Hepatocyte (in vitro differentiated cells): ENCODE measurements around the gene BLVRB.

Experiments used
- CTCF ChIP-seq: fragments of 200-600 bp; sonication (generic); IDR thresholded peaks from 2 replicates; pipeline ENCODE4 v1.5.1; 2016; ENCODE audit warnings: antibody characterized with exemption, mild to moderate bottlenecking; ENCODE audit not compliant: poor library complexity
- EZH2 ChIP-seq: fragments of 200-600 bp; sonication (generic); IDR thresholded peaks from 2 replicates; pipeline ENCODE4 v1.6.1; 2016; ENCODE audit warnings: antibody characterized with exemption, mild to moderate bottlenecking, borderline replicate concordance
- EZH2phosphoT487 ChIP-seq: fragments of 200-600 bp; sonication (generic); IDR thresholded peaks from one replicate; pipeline ENCODE4 v1.6.1; 2018; ENCODE audit warnings: antibody characterized with exemption, mild to moderate bottlenecking, low read depth, moderate library complexity; ENCODE audit not compliant: unreplicated experiment, severe bottlenecking

GRCh38 chr19:40418040-40418439, 47.5 kb downstream of the BLVRB start:
- TF ChIP-seq CTCF (no peak), EZH2phosphoT487 (no peak), EZH2 (no peak)
